RPMI7951 (cell line): ENCODE measurements around the gene DLG2. TPM values are rescaled to one million over a fixed set of nuclear protein-coding genes. Genes with fewer than 3 reads are reported as not detected.

ENCODE experiments used
- DNase-seq: peaks from one replicate; pipeline ENCODE4 v3.0.0-alpha.2; 2012; ENCODE audit warnings: low read depth
- total RNA-seq: library from RNA; depleted of rRNA; stranded (reverse); fragments of >200 nt; shearing (Covaris generic); gene quantifications from 2 replicates; pipeline ENCODE4 v1.2.3, GENCODE V29; 2014

Gene DLG2
- total RNA-seq, 1 experiment from 2014 or later: 0.36 TPM

DNA sequence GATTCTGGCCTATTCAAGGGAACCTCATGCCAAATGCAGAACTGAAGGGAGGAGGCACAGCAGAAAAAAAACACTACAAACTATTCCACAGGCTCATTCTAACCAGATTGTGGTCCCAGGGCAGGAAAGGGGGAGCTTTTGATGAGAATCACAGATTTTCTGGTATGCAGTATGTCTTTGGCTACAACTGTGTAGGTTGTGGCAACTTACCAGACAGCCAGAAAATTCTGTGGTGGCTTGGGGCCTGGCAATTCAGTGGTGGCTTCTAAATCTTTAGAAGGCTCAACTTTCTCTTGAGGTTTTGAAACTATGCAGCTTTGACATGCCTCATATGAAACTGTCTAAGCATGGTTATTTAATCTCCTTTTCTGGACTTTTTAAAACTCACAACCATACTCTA lies 1490.2 kb downstream of the DLG2 start:
- DNase-seq: no peak

DNA sequence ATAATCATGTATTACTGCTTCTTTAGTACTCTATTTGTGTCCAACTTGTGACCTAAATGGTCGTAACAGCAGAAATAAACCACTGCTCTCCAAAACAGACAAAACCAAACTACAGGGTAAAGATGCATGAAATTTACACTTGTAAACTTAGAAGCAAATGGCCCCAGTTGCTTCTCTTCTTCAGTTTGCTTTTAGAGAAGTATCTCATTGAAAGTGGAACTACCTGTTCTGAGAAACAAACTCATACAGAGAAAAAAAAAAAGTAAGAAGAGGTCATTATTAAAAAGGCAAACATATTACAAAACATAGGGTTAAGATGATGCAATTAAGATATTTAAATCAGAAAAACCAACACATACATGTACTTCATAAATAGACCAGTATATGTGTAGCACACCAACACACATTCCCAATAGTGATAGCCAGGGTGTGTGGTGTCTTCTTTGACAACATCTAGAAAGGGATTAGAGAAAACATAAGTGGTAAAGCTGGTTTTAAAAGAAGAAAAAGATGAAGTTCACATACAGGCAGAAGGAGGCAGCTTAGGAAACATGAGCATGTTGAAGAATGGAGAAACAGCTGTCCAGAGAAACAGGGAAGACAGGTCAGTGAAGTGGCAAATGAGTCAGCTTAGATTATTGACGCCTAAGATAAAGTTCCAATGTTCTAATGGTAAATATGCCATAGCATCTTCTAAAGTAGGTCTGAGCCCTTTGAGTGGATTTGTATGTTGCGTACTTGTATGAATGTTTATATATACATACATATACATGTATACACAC lies 1496.3 kb downstream of the DLG2 start:
- no peak for DNase-seq

DNA sequence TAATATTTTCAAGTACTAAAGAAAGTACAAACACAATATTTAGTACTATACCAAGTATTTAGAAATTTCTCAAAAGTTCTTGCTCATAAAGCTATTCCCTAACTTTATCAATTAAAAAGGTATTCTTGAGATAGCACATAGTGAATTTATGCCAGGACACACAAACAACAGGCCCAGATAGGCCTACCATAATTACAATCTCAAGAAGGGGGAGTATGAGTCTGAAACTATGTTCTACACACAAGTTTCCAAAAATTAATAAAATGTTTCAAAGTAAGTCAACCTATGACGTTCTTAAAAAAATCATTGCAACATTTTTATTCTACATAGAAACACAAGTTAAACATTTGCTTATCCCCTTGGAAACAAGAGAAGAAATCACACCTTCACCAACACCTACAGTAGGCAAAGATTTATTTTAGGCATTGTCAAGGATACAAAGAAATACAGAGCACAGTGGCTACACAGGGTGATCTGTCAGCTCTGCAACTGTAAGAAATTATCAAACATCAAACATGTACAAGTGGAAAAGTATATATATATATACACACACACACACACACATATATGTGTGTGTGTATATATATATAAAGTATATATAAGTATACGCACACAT lies 1497.1 kb downstream of the DLG2 start:
- no peak for DNase-seq

DNA sequence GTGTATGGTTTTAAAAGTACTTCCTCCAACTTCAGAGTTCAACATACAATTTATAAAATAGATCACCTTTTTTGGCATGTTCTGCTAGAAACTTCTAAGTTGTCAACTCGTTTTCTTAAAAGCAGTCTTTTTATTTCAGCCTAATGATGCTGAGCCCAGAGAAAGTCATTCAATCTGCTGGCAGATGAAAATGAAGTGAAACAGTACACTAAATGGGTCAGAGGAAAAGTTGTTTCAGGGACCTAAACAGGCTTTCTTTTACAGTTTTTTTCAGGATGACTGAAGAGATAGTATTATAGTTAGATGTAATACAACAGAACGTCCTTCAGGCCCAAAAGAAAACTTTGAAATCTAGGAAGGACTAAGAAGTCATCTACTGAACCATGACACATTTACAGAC lies 1498.3 kb downstream of the DLG2 start:
- DNase-seq: no peak

DNA sequence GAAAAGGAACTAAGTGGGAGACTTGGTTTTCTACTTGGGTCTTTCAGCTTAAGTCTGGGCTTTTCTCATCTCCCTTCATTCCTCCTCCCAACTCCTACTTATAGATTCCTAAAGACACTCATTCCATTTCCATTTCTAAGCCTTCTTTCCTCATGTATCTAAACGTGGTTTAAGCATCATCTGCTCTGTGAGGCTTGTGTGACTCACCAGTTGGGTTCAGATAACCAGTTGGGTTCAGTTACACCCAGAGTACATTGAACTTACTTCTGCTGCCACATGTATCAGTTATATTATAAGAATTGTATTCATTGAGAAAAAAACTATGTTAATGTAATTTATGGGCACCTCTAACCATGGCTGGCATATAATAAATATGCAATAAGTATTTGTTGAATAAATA lies 1509.8 kb downstream of the DLG2 start:
- no peak for DNase-seq

DNA sequence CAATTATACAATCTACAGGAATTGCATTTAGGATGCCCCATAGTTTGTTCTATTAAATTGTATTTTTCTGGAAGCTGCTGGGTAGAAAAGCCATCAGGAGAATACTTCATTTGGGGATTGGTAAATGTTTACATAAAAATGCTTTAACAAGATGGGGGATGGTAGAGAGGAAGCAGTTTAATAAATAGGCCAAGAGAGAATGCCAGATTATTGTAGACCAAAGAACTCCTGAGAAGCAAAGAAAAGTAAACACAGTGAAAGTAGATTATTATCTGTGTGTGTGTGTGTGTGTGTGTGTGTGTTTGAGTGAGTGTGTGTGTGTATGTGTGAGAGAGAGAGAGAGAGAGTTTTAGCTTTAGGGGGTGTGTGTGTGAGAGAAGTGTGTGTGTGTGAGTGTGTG lies 1520.6 kb downstream of the DLG2 start:
- DNase-seq: no peak

DNA sequence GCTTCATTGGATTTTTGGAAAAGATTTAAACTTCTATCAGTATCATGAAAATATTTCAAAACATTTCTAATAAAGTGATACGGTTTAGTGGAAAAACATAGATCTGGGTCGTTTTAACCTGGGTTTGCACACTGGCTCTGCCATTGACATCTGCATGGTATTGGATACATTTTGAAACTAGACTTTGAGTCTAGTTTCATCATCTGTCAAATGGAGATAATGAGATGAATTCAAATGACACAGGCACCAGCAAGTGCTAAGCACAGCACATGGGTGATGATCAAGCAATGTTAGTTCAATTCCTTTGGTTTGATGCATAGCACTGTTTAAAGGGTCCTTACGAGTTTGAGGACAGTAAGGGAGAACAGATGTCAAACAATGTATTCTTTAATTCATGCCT lies 1522.0 kb downstream of the DLG2 start:
- DNase-seq: no peak

DNA sequence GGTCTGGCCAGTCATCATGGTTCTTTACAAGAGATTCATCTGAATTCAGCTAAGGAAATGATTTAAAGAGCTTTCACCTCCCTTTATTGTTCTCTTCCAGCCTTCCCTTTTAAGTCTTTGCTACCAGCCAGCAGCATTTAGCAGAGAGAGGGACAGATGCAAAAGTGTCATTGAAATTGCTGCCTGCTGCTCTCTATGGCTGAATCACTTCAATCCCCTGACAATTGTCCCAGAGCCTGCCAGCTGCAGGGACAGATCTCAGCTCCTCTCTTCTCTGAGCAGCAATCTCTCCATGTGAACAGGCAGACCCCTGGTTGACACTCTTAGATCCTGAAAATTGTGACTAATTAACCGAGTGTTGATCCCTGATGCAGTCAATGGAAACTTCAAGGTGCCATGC lies 1524.0 kb downstream of the DLG2 start:
- DNase-seq: no peak

DNA sequence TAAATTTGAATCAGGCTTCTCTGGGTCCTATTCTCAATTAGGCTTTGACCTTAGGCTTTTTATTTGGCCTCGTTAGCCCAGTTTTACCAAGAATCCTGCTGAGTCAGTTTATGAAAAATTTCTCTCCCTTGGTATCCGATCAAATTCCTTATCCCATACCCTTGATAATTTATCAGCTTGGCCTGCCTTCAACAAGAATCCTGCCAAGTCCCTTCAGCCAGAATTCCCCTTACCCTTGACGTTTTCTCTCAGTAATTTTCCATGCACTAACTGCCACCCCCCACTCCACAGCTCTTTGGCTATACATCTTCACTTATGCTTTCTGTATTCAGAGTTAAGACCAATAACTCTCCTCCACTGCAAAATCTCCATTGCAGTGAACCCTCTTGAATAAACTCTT lies 1530.0 kb downstream of the DLG2 start:
- no peak for DNase-seq

DNA sequence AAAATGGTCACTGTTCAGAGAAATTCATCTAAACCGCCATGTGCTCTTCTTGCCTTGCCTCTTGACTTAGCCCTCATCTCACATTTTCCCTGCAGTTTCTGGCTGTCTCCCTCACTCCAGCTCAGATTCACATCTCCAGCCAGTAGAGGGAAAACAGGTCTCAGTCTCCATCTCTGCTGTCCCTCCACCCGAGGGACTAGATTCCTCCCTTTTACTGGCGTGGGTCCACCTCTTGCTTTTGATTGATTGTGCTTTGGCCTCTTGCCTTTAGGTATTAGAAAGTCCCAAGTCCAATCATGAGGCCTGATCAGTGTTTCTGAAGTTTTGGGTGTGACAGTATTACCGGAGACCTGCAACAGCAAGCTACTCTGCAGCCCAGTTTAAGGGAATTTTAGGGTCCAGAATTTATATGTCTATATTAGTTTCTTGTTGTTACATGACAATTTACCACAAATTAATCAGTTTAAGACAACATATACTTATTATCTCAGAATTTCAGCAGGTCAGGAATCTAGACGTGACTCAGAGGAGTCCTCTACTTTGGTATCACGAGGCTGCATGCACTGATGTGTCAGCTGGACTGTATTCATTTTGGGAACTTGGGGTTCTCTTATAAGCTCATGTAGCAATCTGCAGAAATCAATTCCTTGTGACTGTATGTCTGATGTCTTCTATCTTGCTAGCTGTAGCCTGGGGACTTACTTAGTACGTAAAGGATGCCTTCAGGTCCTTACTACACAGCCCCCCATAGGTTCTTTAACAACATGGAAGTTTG lies 1535.7 kb downstream of the DLG2 start:
- no peak for DNase-seq

DNA sequence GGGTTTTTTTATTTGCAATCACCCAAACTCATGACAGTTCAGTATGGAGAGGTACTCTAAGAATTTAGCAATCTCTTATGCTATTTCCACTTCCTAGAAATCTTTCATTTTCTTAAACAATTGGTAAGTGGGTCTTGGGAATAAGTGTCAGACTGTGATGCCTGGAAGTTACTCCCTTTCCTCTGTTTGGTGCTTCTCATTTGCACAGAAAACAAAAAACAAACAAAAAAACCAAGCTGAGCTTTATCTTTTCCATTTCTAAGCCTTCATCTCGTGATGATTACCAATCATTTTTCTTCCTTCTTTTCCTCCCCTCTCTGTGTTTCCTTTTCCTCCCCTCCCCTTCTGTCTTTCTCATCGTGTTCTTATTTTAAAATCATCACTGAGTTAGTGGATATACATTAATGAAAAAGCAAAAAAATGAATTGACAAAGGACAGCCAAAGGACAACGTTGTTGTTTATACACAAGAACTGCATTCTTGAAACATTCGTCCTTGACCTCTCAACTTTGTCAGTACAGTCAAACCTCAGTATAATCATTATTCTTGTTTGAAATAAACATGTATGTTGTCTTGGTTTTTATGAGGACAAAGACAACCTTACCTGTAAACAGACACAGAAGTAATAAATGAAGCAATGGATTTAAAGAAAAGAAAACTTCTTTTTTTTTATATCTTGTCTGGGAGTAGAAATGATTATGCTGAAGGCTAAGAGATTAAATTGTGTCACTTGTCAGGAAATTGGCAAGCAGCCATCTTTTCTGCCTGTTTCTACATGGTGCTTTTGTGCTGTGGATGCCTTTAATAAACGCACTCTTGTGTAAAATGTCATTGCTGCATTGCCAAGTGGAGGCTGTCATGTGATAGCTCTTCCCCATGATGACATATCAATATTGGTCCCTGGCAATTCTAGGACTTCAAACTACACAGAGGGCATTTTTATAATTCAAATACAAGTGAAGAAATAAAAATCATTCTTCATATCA lies 1537.8 kb downstream of the DLG2 start:
- DNase-seq: no peak

DNA sequence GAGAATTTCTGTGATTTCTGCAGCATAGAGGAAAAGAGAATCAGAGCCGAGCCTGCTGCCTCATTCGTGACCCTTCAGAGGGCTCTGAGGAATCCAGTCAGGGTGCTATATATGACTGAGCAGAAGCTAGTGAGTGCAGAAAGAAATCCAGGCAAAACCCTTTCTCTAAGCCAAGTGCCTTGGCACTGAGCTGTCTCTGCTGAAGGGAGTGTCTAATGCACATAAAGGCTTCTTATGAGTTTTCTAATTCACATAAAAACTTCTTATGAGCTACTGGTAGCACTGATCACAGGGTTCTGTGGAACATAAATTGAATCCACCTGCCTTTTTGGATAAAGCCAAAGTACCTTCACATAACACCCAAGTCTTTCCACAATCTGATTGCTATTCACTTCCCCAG lies 1555.3 kb downstream of the DLG2 start:
- DNase-seq: no peak

DNA sequence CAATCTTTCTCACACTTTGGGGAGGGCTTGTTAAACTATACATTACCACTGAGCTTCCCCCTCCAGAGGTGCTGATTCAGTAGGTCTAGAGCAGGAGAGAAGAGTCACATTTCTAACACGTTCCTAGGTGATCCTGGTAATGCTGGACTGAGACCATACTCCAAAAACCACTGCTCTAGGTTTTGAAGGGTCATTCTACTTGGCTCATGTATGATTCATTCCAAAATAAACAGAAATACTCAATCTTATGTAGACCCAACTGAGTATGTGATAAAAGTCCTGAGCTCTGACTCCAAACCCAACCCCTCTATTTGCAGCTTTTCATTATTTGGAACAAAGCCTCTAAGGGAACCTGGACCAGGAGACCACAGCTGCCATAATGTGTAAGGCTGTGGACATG lies 1558.1 kb downstream of the DLG2 start:
- no peak for DNase-seq

DNA sequence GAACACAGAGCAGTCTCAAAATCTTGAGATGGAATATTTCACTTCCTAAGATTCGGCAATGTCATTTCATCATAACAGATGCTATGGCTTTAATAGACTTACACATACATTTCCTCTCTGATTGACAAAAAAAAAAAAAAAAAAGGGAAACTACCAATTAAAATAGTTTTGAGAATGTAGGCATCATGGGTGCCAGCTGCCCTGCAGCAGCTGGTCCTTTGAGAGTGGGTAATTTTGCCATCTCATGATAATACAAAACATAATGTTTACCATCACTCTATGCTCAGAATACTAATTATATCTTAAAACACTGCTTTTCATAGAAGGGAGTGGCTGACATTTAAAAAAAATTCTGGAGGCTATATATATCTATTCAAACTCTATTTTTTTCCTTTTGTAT lies 1565.4 kb downstream of the DLG2 start:
- no peak for DNase-seq

DNA sequence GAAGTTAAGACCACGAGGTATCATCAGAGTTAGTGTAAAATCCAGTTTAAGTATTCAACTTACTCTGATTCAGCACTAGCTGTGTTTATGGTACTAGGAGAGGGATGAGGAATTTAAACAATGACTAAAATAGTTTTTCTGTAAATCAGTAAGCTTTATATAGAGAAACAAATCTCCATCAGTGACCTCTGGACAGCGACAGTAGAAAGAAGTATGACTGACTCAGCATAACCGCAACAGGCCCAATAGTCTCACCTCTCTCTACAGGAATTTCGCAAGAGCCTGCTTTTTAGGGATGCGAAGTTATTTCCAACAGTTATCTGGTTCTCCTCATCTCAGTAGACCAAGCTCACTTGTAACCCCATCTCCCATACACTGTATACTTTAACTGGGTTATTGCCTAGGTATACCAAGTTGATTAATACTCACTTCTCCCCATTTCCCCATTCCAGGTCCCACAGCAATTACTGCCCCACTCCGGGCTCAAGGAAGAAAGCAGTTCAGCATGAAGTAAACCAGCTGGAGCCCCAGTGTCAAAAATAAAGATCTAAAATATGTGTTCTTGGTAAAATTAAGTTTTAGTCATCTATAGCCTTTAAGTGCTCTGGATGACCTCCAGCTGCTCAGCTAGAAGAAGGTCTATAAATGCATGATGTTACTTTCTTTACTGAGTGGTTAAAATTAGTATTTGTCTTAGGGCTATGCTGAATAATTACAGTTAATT lies 1570.3 kb downstream of the DLG2 start:
- no peak for DNase-seq

DNA sequence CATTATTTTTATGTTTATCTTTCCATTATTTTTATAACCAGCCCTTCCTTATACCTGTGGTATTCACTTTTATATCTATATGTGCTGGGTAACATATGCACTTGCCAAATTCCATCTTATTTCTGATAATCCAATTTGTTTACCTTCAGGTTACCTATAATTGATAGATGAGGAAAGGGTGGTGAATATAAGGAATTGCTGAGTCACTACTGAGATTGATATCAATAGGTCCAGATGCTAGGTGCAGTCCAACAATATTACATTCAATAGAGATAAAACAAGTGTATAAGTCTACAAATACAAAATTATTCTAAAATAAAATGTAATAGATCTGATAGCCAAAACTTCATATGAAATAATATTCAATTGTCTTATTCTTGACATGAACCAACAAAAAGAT lies 1582.0 kb downstream of the DLG2 start:
- DNase-seq: no peak

DNA sequence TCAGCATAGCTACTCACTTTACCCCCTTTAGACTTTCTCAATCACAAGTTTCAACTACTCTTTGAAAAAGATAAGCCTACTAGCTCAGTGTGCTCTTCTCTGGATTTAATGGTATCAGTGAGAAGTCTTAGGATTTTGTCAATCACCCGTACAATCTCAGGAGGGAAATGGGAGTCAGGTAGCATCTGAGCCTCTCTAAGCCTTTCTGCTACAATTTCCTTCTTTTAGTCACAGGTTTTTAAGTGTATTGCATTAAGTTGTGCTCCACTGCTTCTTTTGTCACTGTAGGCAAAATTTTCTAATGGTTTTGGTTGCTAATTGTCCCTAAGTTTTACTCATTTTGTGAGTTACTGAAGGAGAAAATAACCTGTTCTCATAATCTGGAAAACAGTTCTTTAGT lies 1582.4 kb downstream of the DLG2 start:
- no peak for DNase-seq

DNA sequence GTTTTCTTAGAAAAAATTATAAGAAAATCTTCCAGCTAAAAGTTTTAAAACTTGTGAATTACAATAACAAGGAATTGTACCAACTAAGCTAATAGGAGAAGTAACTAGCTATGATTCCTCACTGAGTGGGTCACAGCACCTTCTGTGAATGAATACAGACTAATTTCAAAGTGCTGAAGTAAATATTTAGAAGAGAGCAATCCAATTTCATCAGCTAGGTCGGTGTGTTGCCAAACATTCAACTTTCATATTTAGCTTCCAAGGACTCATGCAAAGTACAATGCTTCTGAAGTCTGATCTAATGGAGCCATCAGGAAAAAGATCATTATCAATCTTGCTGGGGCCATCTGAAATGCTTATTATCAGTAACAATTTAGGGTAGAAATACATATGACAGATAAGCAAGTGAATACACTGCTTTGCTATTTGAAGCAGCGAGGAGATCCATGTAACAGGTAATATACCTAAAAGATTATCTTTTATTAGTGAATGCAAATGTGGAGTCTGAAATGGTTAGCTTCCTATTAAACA lies 1590.4 kb downstream of the DLG2 start:
- no peak for DNase-seq

DNA sequence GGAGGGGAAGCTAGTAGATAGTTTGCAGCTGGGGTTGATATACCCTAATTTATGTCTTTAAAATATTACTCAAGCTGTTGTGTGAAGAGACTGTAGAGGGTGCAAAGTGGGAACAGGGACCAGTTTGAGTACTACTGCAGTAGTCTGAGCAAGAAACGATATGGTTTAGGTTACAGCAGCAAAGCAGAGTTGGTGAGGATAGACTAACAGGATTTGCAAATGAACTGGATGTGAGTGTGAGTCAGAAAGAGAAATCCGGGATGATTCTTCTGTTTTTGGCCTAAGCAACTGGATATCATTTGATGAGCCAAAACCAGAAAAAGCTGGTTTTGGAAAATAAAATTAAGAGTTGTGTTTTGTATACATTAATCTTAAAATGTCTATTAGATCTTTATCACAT lies 1591.5 kb downstream of the DLG2 start:
- DNase-seq: no peak

DNA sequence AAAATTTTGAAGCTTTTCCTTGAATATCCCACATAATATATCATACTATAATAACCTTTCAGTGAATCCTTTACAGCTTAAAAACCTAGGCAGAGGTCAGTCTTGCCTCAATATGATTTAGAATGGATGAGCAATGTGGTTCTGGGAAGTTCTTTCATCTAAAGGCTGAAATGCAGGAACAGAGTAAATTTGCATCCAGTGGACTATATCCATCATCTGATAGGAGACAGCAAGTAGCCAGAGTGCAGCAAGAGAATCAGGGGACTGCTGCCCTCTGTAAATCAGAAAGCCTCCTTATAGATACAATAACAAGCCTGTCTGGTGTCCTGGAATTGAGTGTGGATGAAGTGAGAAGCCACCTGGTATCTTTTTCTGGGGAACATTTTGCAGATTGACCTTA lies 1592.7 kb downstream of the DLG2 start:
- DNase-seq: no peak

DNA sequence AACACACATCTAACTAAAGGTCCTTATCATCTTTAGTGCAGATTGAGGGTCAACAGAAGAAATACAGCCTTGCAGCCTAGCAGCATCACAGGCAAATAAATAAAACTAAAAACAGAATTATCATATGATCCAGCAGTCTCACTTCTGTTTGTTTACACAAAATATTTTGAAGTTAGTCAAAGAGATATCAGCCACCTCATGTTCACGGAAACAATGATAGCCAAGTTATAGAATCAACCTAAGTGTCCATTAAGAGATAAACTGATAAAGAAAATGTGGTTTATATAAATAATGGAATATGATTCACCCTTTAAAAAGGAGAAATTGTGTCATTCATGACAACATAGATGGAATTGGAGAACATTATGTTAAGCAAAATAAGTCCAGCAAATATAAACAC lies 1602.9 kb downstream of the DLG2 start:
- no peak for DNase-seq
